ENCODE data around the gene SMARCA1. TPM values are rescaled to one million over a fixed set of nuclear protein-coding genes. Genes with fewer than 3 reads are reported as not detected.
A peak's percentile ranks its signal among the peaks of the same experiment; 100 is the strongest.

The SMARCA1 gene
- total and polyA plus RNA-seq, 2 of the 13 experiments (the other 11 are each of a cell fraction or from before 2014, with no cell fraction given): 97.7 to 145 TPM

DNA sequence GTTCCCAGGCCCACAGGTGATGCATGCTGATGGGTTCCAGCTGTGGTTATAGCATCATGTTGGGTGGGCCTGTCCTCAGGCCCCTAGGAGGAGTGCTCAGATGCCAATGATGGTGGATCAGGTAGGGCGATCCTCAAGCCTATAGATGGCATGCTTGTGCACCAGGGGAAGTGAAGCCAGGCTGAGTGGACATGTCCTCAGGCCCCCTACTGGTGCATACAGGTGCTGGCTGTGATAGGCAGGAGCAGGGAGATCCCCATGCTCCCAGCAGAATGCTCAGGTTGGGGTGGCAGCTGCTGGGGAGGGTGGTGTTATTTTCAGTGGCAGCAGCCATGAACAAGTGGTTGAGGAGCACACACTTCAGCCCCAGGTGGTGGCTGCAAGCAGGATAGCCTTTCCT, 96.0 kb downstream of the SMARCA1 start (continued):
- TF ChIP-seq, protein P1, sequence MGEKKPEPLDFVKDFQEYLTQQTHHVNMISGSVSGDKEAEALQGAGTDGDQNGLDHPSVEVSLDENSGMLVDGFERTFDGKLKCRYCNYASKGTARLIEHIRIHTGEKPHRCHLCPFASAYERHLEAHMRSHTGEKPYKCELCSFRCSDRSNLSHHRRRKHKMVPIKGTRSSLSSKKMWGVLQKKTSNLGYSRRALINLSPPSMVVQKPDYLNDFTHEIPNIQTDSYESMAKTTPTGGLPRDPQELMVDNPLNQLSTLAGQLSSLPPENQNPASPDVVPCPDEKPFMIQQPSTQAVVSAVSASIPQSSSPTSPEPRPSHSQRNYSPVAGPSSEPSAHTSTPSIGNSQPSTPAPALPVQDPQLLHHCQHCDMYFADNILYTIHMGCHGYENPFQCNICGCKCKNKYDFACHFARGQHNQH (CRISPR knock-in tag; IDR thresholded peaks at IDR 0.05): no peak
- no peak for TF ChIP-seq ZNF263 (CRISPR knock-in tag; IDR thresholded peaks at IDR 0.05)
- no peak for TF ChIP-seq GTF3A (CRISPR knock-in tag; conservative IDR thresholded peaks at IDR 0.05)
- TF ChIP-seq AGO2 (optimal IDR thresholded peaks at IDR 0.05; ENCODE audit: low read depth, low read length): peak; percentile 34

DNA sequence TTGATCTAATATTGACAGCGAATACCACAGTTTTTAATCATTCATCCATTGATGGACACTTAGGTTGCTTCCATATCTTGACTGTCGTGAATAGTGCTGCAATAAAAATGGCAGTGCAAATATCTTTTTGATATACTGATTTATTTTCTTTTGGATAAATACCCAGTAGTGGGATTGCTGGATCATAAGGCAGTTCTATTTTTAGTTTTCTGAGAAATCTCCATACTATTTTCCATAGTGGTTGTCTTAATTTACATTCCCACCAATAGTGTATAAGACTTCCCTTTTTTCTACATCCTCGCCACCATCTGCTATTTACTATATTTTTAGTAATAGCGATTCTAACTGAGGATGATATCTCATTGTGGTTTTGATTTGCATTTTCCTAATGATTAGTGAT, 100.1 kb downstream of the SMARCA1 start:
- H3K79me2 ChIP-seq (ENCODE audit: insufficient read depth, low read length): no peaks in the 10 kb centered on the region
- no peak overlapping the region for H3K27ac ChIP-seq (ENCODE audit: extremely low read length, insufficient read depth, low read length)
- no peaks in the 10 kb centered on the region for H3K27me3 ChIP-seq (ENCODE audit: control insufficient read depth in 1 of 2, insufficient read depth in 2 of 2, low read length in 2 of 2)
- no peak overlapping the region for H3K4me3 ChIP-seq (replicated peaks in 1 of 3; ENCODE audit: insufficient read depth in 1 of 3, low read depth in 2 of 3, low read length in 3 of 3)
- ATAC-seq: no peak
- no TSS peak for BruUV-seq (replicated peaks)
- no peak for DNase-seq (ENCODE audit: low spot score)
- no peak for FAIRE-seq
- ChIA-PET POLR2A (no interaction called here), CTCF (ENCODE audit: low intra/inter-chr PET ratio, low total read pairs) (no interaction called here)
- H2AFZ ChIP-seq (ENCODE audit: low read length): no peak overlapping the region
- no peak overlapping the region for H3K9ac ChIP-seq (ENCODE audit: insufficient read depth, low read depth, low read length)
- H3K36me3 ChIP-seq (replicated peaks in 1 of 2; ENCODE audit: control insufficient read depth in 1 of 2, insufficient read depth in 2 of 2, low read length in 2 of 2): peaks cover 0 to 15% of the 10 kb centered on the region in 2 experiments; a peak in 1 of 5 replicates
- in situ Hi-C loops (cut with HindIII; ENCODE audit: extremely low pct_ligation_motif_present, low pct_unique_long_range_greater_than_20kb): no loop called here
- H3K4me2 ChIP-seq (ENCODE audit: low read depth, low read length): no peak overlapping the region
- TF ChIP-seq, protein P2, sequence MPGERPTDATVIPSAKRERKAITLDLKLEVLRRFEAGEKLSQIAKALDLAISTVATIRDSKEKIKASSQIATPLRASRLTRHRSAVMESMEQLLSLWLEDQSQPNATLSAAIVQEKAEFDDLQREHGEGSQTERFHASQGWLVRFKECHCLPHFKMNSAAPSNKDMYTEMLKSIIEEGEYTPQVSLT (CRISPR knock-in tag; IDR thresholded peaks at IDR 0.05; ENCODE audit: borderline replicate concordance, low read depth): no peak
- TF ChIP-seq ZNF550 (CRISPR knock-in tag; IDR thresholded peaks at IDR 0.05; ENCODE audit: borderline replicate concordance) (no peak), KLF6 (CRISPR knock-in tag; IDR thresholded peaks at IDR 0.05) (no peak), HNRNPH1 (optimal IDR thresholded peaks at IDR 0.05; ENCODE audit: low read depth, low read length) (no peak), ELF4 (CRISPR knock-in tag; IDR thresholded peaks at IDR 0.05; ENCODE audit: borderline replicate concordance) (no peak), ZKSCAN1 (IDR thresholded peaks at IDR 0.05; ENCODE audit: low read length) (no peak), ZNF329 (CRISPR knock-in tag; IDR thresholded peaks at IDR 0.05; ENCODE audit: low read depth) (no peak)
- TF ChIP-seq, protein P3, sequence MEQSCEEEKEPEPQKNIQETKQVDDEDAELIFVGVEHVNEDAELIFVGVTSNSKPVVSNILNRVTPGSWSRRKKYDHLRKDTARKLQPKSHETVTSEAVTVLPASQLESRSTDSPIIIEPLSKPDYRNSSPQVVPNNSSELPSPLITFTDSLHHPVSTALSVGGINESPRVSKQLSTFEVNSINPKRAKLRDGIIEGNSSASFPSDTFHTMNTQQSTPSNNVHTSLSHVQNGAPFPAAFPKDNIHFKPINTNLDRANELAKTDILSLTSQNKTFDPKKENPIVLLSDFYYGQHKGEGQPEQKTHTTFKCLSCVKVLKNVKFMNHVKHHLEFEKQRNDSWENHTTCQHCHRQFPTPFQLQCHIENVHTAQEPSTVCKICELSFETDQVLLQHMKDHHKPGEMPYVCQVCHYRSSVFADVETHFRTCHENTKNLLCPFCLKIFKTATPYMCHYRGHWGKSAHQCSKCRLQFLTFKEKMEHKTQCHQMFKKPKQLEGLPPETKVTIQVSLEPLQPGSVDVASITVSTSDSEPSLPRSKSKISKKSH (CRISPR knock-in tag; IDR thresholded peaks at IDR 0.05; ENCODE audit: borderline replicate concordance): no peak
- TF ChIP-seq, protein P4, sequence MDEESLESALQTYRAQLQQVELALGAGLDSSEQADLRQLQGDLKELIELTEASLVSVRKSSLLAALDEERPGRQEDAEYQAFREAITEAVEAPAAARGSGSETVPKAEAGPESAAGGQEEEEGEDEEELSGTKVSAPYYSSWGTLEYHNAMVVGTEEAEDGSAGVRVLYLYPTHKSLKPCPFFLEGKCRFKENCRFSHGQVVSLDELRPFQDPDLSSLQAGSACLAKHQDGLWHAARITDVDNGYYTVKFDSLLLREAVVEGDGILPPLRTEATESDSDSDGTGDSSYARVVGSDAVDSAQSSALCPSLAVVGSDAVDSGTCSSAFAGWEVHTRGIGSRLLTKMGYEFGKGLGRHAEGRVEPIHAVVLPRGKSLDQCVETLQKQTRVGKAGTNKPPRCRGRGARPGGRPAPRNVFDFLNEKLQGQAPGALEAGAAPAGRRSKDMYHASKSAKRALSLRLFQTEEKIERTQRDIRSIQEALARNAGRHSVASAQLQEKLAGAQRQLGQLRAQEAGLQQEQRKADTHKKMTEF (CRISPR knock-in tag; IDR thresholded peaks at IDR 0.05): no peak
- peaks cover 7% of the 10 kb centered on the region; the same call in 1 of the 2 replicates for H3K9me3 ChIP-seq (ENCODE audit: low read length)
- no peaks in the 10 kb centered on the region for H4K20me1 ChIP-seq (ENCODE audit: insufficient read depth, low read length)
- H3K4me1 ChIP-seq (ENCODE audit: insufficient read depth, low read length): no peaks in the 10 kb centered on the region
- intact Hi-C loops (cut with micrococcal nuclease; ENCODE audit: unreplicated experiment): no loop called here
- WGBS (ENCODE audit: low lambda C conversion rate): 97% methylated on average over 4 of the region's 4 CpGs
